HG03064 (cell line): ENCODE measurements around the gene RAB28.

Experiments
- ATAC-seq: cut with Tn5 transposase; IDR thresholded peaks from one replicate; pipeline ENCODE4 v1.9.1; 2021; ENCODE audit warnings: low read depth; ENCODE audit not compliant: unreplicated experiment

RAB28 gene

DNA sequence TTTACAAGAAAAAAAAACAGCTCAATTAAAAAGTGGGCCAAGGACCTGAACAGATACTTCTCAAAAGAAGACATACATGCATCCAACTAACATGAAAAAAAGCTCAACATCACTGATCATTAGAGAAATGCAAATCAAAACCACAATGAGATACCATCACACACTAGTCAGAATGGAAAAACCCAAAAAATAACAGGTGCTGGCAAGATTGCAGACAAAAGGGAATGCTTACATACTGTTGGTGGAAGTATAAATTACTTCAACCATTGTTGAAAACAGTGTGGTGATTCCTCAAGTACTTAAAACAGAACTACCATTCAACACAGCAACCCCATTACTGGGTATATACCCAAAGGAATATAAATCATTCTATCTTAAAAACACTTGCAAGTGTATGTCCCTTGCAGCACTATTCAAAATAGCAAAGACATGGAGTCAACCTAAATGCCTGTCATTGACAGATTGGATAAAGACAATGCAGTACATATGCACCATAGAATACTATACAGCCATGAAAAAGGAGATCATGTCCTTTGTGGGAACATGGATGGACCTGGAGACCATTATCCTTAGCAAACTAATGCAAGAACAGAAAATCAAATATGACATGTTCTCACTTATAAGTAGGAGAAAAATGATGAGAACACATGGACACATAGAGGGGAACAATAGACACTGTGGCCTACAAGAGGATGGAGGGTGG, 97.6 kb downstream of the RAB28 start:
- ATAC-seq: no peak

DNA sequence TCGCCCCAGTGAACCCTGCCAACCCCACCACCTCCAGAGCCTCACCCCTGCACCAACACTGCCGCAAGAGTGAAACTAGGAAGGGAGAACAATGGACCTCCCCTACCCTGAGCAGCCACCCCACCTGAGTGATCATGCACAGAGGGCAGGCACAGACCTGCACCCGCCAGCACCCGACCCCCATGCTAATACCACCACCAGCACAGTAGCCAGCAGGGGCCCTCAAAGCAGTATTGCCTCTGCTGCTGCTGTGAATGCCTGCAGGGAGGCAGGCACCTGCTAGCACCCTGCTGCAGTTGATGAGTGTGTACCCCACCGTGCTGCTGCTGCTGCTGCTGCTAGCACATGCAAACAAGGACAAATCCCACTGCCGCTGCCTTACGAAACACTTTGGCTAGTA, 100.1 kb downstream of the RAB28 start:
- ATAC-seq: no peak

DNA sequence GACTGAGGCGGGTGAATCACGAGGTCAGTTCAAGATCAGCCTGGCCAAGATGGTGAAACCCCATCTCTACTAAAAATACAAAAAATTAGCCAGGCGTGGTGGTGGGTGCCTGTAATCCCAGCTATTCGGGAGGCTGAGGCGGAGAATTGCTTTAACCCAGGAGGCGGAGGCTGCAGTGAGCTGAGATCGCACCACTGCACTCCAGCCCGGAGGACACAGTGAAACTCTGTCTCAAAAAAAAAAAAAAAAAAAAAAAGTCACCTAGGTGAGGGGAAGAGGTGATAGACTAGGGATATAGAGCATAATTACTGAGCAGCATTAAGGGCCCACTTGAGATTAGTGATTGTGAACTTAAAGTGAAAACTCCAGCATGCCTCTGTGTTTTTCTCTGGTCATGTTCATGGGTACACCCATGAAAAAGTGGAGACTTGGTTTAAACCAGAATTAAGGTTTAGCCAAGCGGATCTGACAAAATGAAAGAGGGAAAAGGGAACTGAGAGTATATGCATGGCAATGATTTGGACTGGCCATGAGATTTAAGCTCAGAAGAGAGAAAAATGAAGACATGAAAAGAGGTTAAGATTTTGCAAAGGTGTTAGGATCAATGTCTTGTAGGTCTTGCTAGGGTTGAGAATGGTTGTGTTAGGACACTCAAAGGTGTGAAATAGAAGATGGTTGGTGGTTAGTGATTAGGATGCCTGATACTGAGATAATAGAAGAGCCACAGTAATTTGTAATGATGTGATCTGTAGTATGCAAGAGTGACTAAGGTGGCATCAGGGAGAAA, 105.0 kb downstream of the RAB28 start:
- ATAC-seq: no peak

DNA sequence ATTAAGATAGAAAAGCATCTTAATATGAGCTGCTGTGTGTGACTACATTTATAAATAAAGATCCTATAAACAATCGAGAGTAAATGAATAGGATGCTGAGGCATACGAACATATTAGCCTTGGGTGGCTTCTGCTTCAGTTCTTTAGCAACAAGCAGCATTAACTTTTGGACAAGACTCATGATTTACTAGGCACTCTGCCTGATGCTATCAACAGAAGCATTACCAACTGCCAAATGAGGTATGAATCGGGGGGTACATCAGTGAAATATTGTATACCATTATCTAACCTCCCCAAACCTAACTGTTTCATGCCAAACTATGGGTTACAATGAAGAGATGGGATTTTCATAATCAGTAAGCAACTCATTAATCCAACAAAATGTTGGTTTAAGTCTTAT, 113.1 kb downstream of the RAB28 start:
- no peak for ATAC-seq

DNA sequence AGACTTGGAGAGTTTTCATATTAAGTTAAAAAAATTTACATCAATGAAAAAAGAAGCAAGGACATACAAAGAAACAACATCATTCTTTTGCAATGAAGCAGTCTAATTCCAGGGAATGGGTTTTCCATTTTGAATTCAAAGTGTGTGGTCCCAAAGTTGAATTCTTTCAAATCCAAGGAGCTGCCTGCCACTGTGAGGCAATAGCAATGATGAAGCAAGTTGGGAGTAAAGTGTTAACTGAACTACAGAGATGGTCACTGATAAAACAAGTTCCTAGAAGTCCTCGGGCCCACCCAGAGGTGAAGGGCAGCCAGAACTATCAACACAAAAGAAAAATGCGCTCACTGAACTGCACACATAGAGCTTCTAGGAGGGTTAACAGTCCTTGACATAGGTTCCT, 115.9 kb downstream of the RAB28 start:
- no peak for ATAC-seq

DNA sequence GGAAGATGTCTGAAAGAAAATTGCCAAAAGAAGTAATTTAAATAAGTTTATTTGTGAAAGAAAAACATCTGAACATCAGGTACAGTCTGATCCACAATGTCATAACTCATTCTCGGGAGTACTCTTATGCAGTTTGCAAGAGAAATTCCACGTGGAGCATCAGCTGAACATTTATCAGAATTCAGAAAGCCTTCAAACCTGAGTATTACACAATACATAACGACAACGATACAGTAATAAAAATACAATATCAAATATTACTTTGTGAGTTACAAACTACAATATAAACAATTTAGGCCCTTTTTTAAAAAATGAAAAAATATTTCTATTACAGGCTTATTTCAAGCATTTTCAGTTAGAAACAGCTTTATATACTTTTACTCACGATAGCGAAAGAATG, 116.4 kb downstream of the RAB28 start:
- no peak for ATAC-seq

DNA sequence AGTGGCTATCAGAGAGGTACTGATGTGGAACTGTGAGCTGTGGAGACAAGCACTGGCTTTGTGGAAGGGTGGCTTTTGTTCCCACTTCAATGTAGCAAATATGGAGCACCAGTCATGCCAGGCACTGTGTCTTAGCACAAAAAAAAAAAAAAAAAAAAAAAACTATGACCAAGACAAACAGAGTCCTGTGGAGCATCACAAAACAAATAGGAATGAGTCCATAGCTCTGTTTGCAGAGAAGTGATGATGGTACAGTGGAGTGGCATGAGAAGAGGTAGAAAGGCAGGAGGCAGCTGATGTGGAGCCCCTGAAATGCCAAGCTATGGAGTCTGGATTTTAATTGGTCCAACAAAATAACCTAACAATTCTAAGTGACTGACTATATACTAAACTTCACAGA, 116.9 kb downstream of the RAB28 start:
- ATAC-seq: no peak

DNA sequence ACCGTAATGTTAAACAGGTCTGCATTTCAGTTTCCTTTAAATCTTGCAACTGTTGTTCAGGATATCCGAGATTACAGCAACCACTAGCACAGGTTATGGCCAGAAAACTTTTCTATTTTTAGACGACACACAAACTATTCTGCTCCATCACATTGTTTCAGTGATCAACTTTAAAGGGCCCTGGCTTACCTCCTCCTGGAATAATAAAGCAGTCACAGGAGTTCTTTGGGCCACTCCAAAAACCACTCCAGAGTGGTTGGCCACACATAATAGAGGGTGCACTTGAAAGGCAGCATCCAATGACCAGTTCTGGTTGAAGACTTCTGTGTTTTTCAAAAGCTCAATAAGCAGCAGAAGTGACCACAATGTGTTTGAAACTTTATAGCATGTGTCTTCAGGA, 118.9 kb downstream of the RAB28 start:
- no peak for ATAC-seq

DNA sequence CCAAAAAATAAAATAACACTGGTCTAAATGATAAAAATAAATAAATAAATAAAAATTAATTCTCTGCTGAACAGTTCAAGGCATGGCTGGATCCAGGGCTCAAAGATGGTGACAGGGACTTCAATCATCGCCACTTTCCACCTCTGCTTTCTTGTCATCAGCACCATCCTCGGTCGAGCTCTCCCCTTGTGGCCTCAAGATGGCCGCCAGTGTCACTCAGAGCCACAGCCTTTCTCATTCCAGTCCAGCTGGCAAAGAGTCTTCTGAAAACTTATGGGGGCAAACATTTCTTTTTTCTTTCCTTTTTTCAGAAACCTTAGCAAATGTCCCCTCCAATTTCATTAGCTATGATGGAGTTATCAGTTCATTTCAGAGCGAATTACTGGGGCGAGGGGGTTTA, 119.5 kb downstream of the RAB28 start:
- ATAC-seq: no peak

DNA sequence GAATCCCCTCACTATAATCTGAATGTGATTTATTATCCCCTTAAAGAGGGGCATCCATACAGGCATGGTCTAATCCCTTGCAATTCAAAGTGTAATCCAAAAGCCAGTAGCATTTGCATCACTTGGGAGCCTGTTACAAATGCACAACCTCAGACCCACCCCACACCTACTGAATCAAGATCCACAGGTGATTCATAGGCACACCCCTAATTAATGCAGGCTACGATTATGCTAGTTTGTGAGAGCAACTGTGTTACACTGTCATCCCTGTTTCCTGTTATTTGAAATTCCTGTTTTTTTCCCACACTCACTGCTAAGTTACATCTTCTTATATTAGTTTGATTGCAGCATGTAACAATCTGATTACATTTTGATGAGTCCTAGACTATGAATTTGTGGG, 120.0 kb downstream of the RAB28 start:
- ATAC-seq: no peak

DNA sequence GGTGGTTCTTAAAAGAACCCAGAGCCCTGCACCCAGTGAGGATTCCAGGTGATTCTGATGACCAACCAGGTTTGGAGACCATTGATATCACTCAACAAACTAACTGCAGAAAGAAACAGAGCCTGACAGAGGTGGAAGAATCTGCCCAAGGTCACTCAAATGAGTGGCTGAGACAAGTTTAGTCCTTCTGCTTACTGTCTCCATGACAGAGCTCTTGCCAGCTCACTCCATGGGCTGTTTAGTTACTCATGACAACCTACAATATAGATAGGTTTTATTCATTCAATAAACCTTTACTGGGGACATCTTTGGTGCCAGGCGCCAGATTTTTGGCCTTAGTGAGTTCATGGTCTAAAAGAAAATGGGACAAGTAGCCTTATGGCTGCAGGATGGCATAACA, 124.3 kb downstream of the RAB28 start:
- ATAC-seq: no peak

DNA sequence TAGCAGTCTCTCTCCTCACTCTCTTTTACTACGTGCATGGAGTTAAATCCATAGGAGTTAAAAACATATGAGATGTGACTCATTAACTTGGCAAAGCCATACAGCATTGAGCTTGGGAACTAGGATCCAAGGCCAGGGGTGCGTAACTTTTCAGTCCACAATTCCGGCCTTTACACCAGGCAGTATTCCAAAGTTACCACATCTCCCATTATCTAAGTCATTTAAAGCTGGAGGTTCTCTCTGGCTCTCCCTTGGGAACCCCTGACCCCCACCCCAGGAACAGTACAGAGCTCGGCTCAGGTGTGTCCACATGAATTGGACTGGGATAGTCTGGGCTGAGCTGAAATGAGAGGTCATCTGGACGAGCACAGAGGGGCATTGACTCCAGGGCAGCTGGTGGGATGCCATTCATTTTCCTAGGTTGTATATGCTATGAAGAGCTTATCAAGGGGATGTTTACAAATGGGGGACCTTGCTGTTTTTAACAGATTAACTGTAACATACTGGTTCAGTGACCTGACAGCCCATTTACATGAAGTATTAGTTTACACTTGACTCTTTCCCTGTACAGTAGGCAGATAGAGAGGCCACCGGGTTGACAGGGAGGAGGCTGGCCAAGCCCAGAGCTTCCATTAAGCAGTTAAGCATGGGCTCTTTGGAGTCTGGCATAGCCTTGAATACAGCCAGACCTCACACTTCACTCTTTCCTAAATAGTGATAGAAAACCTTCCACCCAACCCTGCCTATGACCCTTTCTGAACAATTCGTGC, 128.8 kb downstream of the RAB28 start:
- ATAC-seq: no peak

DNA sequence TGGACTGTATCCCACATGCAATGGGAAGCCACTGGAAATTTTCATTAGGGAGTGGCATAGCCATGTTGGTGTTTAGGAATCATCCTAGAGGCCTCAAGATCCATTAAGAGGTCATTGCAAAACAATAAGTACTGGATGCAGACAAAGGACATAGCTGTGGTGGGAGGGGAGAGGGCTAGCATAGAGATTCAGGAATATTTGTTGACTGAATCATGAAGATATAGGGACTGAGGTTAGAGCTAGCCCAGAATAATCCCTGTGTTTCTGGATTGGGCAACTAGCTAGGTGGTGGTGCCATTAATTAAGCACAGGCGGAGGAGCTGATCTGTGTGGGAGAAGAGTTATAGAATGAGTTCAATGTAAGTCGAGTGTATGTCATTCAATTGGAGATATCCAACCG, 135.0 kb downstream of the RAB28 start:
- no peak for ATAC-seq

DNA sequence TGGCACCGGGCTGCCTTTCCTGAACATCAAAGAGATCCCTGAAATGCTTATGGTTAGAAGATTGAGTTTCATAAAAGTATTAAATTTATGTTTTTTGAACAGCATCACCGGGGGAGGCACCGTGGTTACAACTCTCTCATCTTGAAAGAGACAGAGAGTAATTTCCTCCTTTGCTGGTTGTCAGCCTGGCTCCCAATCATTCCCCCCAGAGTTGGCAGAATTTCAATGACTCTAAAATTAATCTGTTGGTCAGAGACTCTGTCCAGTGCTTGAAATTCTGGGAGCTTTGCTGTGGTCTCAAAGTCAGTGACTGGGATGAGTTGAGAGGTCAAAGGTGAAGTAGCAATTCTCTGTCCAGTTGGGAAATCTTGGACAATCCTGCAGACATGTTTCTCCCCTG, 135.9 kb downstream of the RAB28 start:
- no peak for ATAC-seq

DNA sequence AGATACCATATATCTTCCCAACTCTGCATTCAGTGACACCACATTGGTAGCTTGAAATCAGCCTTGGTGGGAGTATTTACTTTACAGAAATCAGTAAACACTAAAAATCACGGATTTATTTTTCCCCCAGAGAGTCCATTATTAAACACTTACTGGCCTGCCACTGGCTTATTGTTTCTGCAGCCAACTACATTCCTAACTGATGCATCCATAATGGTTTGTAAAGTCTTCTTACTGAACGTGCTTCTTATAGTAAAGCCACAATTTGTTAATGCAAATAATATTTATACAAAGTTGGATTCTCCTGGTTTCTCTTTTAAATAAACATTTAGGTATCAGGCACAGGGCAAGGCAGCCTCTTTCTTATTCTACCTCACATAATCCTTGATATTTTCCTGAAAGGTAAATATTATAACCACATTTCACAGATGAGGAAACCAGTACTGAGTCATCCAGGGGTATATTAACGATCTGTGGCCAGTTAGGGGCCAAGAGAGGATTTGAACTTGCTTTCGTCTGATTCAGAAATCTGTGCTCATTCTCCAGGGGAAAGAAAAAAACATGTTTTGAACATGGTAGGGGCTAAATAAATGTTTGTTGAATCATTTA, 136.5 kb downstream of the RAB28 start:
- ATAC-seq: no peak

DNA sequence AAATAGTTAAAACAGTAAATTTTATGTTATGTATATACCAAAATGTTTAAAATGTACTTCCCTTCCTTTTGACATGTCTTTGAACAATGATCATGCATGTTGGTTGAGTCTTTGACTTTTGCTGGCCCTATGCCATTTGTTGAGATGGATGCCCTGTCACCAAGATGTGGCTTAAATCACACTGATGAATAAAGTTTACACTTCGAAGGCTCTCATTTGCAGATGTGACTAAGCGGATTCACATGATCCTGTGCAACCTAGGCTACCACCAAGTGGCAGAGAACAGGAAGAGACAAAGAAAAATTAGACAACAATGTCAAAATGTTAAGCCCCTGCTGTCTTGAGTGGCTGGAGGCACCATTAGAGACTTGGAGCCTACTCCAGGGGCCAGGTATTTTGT, 139.9 kb downstream of the RAB28 start:
- no peak for ATAC-seq

DNA sequence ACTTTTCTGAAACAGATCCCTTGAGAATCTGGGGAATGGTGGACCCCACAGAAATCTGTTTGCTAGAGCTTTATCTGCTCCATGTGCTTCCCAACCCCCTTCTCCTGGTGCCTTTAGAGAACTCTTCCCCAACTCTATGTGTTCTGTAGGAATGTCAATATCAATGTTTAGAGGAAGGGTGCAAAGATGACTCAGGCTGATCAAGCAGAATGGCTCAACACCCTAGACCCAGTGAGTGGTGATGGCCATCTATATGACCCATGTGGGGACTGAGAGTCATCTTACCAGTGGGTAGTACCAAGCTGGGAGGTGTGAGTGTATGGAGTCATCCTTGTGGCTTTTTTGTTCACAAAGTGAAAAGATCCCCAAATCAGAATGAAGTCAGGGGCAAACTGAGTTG, 143.5 kb downstream of the RAB28 start:
- no peak for ATAC-seq

DNA sequence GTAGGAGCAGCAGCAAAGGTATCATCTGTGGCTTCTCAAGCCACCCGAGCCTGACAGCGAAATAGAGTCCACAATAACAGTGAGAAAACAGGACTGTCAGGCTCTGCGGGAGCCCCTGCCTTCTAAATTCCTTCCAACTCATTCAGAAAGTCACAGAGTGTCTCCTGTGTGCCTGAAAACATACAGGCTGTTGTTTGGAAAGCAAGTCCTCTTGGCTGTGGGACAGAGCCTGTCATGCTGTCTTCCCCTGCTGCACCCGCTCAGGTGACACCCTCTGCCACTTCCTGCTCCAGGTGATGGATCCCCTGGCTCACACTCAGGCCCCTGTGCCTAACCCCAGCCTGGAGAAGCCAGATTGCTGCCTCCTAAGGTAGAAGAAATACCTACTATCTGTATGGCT, 152.3 kb downstream of the RAB28 start:
- ATAC-seq: no peak

DNA sequence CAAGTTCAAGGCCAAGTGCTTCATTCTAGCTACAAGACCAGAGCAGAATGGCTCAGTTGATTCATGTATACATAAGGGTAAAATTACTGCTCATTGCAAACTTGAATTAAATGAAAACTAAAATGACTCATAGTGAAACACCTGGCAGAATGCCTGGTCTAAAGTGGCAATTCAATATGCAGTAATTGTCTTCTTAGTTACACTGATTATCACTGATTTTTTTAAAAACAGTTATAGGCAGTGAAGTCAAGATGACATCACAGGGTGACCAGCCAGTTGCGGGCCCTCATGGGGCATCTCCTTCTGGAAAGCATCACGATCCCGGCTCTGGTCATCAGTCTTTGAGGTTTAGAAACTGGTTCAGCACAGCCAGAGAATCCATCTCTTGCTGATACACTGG, 154.2 kb downstream of the RAB28 start:
- no peak for ATAC-seq

DNA sequence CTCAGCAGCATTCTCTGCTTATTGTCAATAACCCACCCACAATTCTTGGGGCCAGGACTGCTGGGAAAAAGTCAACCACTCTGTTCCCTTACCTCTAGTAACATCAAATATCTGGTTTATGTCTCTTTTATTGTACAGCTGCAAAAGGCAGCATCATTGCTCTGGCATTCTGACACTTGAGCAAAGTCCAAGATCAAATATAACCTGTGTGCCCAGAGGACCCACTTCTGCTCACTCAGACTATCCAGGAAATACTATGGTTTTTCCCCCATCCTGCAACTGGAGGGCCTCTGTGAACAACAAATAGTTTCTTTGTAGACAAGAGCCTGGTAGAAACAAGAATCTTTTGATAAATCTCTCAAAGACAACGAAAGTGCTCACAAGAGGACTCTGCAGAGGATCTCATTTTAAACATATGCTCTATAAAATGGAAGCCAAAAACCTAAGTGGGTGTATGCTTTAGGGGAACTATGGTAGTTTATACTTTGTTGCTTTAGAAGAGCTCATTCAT, 154.7 kb downstream of the RAB28 start:
- ATAC-seq: no peak

DNA sequence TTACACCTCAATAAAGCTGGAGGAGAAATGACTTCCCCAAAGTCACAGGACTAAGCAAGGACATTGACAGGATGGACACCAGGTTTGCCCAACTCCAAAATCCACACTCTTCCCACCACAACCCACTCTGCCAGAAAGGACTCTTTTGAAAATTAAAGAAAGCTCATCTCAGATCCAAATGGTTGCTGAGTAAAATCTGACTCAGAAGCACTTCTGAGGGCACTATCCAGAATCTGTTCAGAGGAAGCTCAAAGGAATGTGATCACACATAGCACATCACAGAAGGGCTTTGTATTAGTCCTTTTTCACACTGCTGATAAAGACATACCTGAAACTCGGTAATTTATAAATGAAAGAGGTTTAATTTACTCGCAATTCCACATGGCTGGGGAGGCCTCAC, 155.5 kb downstream of the RAB28 start:
- ATAC-seq: no peak
